ENCODE data around the gene EID1.
"Not testable (repeated sequence)": the region's sequence is repeated elsewhere in the genome, so short reads cannot be mapped to it uniquely, and the experiment has no call there.

DNA sequence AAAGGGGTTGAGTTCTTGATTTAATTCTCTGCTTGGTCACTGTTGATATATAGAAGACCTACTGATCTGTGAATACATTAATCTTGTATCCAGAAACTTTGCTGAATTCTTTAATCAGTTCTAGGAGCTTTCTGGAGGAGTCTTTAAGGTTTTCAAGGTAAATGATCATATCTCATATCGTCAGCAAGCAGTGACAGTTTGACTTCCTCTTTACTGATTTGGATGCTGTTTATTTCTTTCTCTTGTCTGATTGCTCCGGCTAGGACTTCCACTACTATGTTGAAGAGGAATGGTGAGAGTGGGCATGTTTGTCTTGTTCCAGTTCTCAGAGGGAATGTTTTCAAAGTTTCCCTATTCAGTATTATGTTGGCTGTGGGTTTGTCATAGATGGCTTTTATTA, 31.4 kb downstream of the EID1 start:
- TF ChIP-seq SP1 (IDR thresholded peaks at IDR 0.05); HDGF (IDR thresholded peaks at IDR 0.05; ENCODE audit: borderline replicate concordance); SUZ12 (IDR thresholded peaks at IDR 0.05); ARNT (IDR thresholded peaks at IDR 0.05); TARDBP (IDR thresholded peaks at IDR 0.05); FOXM1 (IDR thresholded peaks at IDR 0.05; ENCODE audit: borderline replicate concordance); ELF4 (IDR thresholded peaks at IDR 0.05); BHLHE40 (IDR thresholded peaks at IDR 0.05; ENCODE audit: borderline replicate concordance); CTBP1 (IDR thresholded peaks at IDR 0.05; ENCODE audit: borderline replicate concordance); L3MBTL2 (conservative IDR thresholded peaks at IDR 0.05); FOXA1 (IDR thresholded peaks at IDR 0.05): not testable (repeated sequence)
- TF ChIP-seq, protein P1, sequence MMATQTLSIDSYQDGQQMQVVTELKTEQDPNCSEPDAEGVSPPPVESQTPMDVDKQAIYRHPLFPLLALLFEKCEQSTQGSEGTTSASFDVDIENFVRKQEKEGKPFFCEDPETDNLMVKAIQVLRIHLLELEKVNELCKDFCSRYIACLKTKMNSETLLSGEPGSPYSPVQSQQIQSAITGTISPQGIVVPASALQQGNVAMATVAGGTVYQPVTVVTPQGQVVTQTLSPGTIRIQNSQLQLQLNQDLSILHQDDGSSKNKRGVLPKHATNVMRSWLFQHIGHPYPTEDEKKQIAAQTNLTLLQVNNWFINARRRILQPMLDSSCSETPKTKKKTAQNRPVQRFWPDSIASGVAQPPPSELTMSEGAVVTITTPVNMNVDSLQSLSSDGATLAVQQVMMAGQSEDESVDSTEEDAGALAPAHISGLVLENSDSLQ (IDR thresholded peaks at IDR 0.05), result not testable (repeated sequence)
